Mucosa of stomach (tissue), 1 donor: ENCODE measurements around the gene HEG1.
"Not testable (repeated sequence)": the region's sequence is repeated elsewhere in the genome, so short reads cannot be mapped to it uniquely, and the experiment has no call there.

ENCODE experiments used
- H3K27me3 ChIP-seq: one replicate; pipeline ENCODE4 v1.7.0; 2013; ENCODE audit warnings: mild to moderate bottlenecking, low read length; ENCODE audit not compliant: control insufficient read depth, insufficient read depth
- H3K36me3 ChIP-seq: one replicate; pipeline ENCODE4 v1.7.0; 2013; ENCODE audit warnings: low read length; ENCODE audit not compliant: control insufficient read depth, insufficient read depth
- H3K4me1 ChIP-seq: one replicate; pipeline ENCODE4 v1.7.0; 2013; ENCODE audit warnings: mild to moderate bottlenecking, low read length; ENCODE audit not compliant: control insufficient read depth, insufficient read depth
- H3K4me3 ChIP-seq: one replicate; pipeline ENCODE4 v1.7.0; 2013; ENCODE audit warnings: low read length
- H3K9ac ChIP-seq: one replicate; pipeline ENCODE4 v1.7.0; 2013; ENCODE audit warnings: mild to moderate bottlenecking, low read length, moderate library complexity
- H3K9me3 ChIP-seq: one replicate; pipeline ENCODE4 v1.7.0; 2013; ENCODE audit warnings: mild to moderate bottlenecking, low read length, moderate library complexity; ENCODE audit not compliant: control insufficient read depth
- donor health status: Pancreatic carcinoma.

Gene HEG1

GRCh38 chr3:125055913-125056745 lies at the start of gene HEG1:
Gene HEG1, minus strand, starts transcription at chr3:125055997. Its CDS starts 107 bp downstream, at chr3:125055890.
- H3K4me3 ChIP-seq: peak within 1 kb of the TSS; percentile 26
- no peaks in the 10 kb centered on the region for H3K9me3 ChIP-seq
- H3K27me3 ChIP-seq: no peaks in the 10 kb centered on the region
- no peaks in the 10 kb centered on the region for H3K36me3 ChIP-seq
- H3K4me1 ChIP-seq: peaks cover 17% of the 10 kb centered on the region
- H3K9ac ChIP-seq: peak within 1 kb of the TSS; percentile 61

DNA sequence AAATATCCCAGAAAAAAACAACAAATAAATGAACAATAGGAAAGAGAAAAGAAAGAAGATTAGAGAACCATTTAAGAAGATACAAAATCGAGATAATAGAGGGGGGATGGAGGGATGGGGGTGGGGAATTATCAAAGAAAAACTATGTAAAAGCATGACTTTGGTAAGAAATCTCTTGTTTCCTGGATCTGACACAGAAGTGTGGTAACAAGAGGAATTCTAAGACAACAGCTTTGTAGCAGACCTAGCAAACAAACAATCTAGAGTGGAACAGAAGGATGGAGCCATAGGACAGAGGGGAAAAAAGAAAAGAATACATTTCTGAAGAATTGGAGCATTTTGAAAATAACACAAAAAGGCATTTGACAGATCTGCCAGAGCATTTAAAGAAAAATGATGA lies 49.3 kb upstream of the HEG1 start:
- Histone ChIP-seq H3K9me3 (no peaks in the 10 kb centered on the region), H3K4me3 (no peak overlapping the region), H3K27me3 (no peaks in the 10 kb centered on the region), H3K9ac (no peak overlapping the region), H3K4me1 (no peaks in the 10 kb centered on the region), H3K36me3 (no peaks in the 10 kb centered on the region)

GRCh38 chr3:125104639-125105038 lies 48.8 kb upstream of the HEG1 start:
- Histone ChIP-seq H3K9me3 (no peaks in the 10 kb centered on the region), H3K4me3 (no peak overlapping the region), H3K36me3 (no peaks in the 10 kb centered on the region), H3K9ac (no peak overlapping the region), H3K4me1 (no peaks in the 10 kb centered on the region), H3K27me3 (no peaks in the 10 kb centered on the region)

DNA sequence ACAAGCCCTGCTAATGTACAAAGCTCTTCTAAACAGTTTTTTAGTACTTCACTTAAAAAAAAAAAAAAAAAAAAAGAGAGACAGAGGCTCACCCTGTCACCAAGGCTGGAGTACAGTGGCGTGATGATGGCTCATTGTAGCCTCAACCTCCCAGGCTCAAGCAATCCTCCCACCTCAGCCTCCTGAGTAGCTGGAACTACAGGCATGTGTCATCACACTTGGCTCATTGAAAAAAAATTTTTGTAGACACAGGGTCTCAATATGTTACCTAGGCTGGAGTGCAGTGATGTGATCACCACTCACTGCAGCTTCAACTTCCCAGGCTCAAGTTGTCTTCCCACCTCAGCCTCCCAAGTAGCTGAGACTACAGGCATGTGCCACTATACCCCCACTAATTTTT lies 47.6 kb upstream of the HEG1 start:
- no peaks in the 10 kb centered on the region for H3K9me3 ChIP-seq
- no peaks in the 10 kb centered on the region for H3K36me3 ChIP-seq
- no peaks in the 10 kb centered on the region for H3K27me3 ChIP-seq
- no peak overlapping the region for H3K4me3 ChIP-seq
- no peak overlapping the region for H3K9ac ChIP-seq
- H3K4me1 ChIP-seq: no peaks in the 10 kb centered on the region

- no peaks in the 10 kb centered on the region for H3K9me3 ChIP-seq
- no peak overlapping the region for H3K9ac ChIP-seq
- H3K36me3 ChIP-seq: no peaks in the 10 kb centered on the region
- H3K4me3 ChIP-seq: no peak overlapping the region
- no peaks in the 10 kb centered on the region for H3K27me3 ChIP-seq
- H3K4me1 ChIP-seq: no peaks in the 10 kb centered on the region
These were observed 46.7 kb upstream of the HEG1 start for GRCh38 chr3:125102470-125102869.

- no peaks in the 10 kb centered on the region for H3K27me3 ChIP-seq
- no peaks in the 10 kb centered on the region for H3K36me3 ChIP-seq
- no peak overlapping the region for H3K4me3 ChIP-seq
- no peaks in the 10 kb centered on the region for H3K4me1 ChIP-seq
- H3K9me3 ChIP-seq: no peaks in the 10 kb centered on the region
- no peak overlapping the region for H3K9ac ChIP-seq
These were observed 43.0 kb upstream of the HEG1 start for GRCh38 chr3:125098611-125099291.

- H3K9ac ChIP-seq: no peak overlapping the region
- no peaks in the 10 kb centered on the region for H3K9me3 ChIP-seq
- no peak overlapping the region for H3K4me3 ChIP-seq
These were observed 34.9 kb upstream of the HEG1 start for GRCh38 chr3:125090649-125091048.

DNA sequence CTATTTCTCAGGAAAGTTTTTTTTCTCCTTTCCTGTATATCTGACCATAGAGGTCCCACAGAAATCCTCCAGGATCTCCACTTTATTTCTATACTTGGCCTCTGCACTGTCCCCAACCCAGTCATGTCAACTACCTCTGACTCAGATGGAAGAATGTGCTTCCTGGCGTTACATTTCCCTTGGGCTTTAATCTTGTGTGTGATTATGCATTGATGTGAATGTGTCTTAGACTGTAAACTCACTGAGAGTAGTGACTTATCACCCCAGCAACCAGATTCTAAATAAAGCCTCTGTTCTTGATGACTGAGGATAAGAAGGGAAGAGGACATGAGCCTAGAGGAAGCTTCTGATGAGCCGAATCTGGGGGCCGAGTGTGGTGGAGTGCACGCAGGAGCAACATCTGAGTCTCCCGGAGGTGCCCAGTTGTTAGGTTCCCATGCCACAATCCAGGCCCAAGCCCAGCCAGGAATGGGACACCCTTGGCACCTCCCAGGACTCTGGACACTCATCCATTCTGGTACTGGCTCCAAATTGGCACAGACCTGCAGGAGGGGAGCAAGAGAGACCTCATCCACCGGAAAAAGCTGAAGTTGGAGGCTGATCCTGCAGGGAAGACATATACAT lies 32.1 kb upstream of the HEG1 start:
- Histone ChIP-seq H3K9ac (no peak overlapping the region), H3K36me3 (no peaks in the 10 kb centered on the region), H3K27me3 (no peaks in the 10 kb centered on the region), H3K4me3 (no peak overlapping the region), H3K9me3 (no peaks in the 10 kb centered on the region), H3K4me1 (no peaks in the 10 kb centered on the region)

More at GRCh38 chr3:125090649-125091048, 34.9 kb upstream of the HEG1 start:
- no peaks in the 10 kb centered on the region for H3K27me3 ChIP-seq
- no peaks in the 10 kb centered on the region for H3K4me1 ChIP-seq
- no peaks in the 10 kb centered on the region for H3K36me3 ChIP-seq

DNA sequence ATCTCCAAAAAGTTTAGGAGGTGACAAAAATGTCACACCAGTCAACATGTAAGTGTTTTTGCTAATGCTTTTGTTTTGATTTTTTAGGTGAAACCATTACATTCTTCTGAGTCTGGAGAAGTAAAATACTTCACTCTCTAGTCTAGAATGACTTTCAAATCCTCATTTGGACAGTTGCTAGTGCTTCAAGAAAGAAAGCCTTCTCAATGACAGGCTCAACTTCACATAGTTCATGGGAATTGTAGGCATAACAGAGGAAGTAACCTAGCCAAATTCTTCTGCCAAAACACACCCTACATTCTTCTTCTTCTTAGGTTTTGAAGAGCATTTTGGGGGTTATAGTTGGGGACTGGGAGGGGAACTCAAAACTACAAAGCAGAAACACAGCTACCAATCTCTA lies 29.4 kb upstream of the HEG1 start:
- Histone ChIP-seq H3K27me3 (no peaks in the 10 kb centered on the region), H3K4me1 (no peaks in the 10 kb centered on the region), H3K9ac (no peak overlapping the region), H3K4me3 (no peak overlapping the region), H3K36me3 (no peaks in the 10 kb centered on the region), H3K9me3 (no peaks in the 10 kb centered on the region)

GRCh38 chr3:125083776-125084175 lies 28.0 kb upstream of the HEG1 start:
- Histone ChIP-seq H3K4me1 (no peaks in the 10 kb centered on the region), H3K36me3 (no peaks in the 10 kb centered on the region), H3K9ac (no peak overlapping the region), H3K4me3 (no peak overlapping the region), H3K9me3 (no peaks in the 10 kb centered on the region), H3K27me3 (no peaks in the 10 kb centered on the region)

DNA sequence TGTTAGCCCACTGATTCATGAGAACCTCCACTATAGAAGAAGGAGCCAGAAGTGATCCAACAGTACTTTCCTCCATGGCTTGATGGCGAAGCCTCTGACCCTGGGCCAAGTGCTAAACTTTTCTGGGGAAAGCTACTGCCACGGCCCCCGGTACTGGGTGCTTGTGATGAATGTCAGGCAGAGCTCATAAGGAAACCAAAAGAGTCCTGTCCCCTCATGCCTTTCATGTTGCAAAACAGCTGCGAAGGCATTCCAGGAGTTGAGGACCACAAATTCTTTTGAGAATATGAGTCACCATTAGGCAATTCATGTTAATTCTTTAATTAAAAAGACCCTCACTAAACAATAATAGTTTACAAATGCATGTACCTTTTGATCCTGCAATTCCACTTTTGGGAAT lies 26.5 kb upstream of the HEG1 start:
- H3K9ac ChIP-seq, H3K36me3 ChIP-seq, H3K27me3 ChIP-seq, H3K4me1 ChIP-seq, H3K9me3 ChIP-seq, H3K4me3 ChIP-seq: not testable (repeated sequence)

- Histone ChIP-seq H3K36me3 (no peaks in the 10 kb centered on the region), H3K27me3 (no peaks in the 10 kb centered on the region), H3K4me3 (no peak overlapping the region), H3K9ac (no peak overlapping the region), H3K9me3 (no peaks in the 10 kb centered on the region), H3K4me1 (no peaks in the 10 kb centered on the region)
These were observed 24.3 kb upstream of the HEG1 start for GRCh38 chr3:125080077-125080476.
